Calu3 (cell line): ENCODE results near the gene IGF2BP2. TPM values are rescaled to one million over a fixed set of nuclear protein-coding genes. Genes with fewer than 3 reads are reported as not detected.

Experiments used
- BruUV-seq: library from RNA; stranded (reverse); fragments of 400-500 nt; replicated peaks from 2 replicates; lab custom pipeline; 2021; lab: Mats Ljungman, UMichigan
- CTCF ChIA-PET: fragments of 300-600 bp; sonication (Branson Sonifier 250); formaldehyde crosslinking; loops from one replicate; lab custom pipeline; 2022; ENCODE audit warnings: antibody characterized with exemption; lab: Charles Lee
- DNase-seq: peaks from one replicate; pipeline ENCODE4 v3.0.0; 2022
- H3K27ac Mint-ChIP-seq: one replicate; pipeline ENCODE4 v1.8.0; 2022; ENCODE audit warnings: mixed read lengths; ENCODE audit not compliant: unreplicated experiment
- H3K27me3 Mint-ChIP-seq: one replicate; pipeline ENCODE4 v1.8.0; 2022; ENCODE audit warnings: mixed read lengths; ENCODE audit not compliant: unreplicated experiment
- H3K36me3 Mint-ChIP-seq: one replicate; pipeline ENCODE4 v1.8.0; 2022; ENCODE audit warnings: mild to moderate bottlenecking, moderate library complexity, mixed read lengths; ENCODE audit not compliant: insufficient read depth, unreplicated experiment
- H3K4me1 Mint-ChIP-seq: one replicate; pipeline ENCODE4 v1.8.0; 2022; ENCODE audit warnings: mild to moderate bottlenecking, low read depth, mixed read lengths; ENCODE audit not compliant: unreplicated experiment
- H3K4me3 Mint-ChIP-seq: one replicate; pipeline ENCODE4 v1.8.0; 2022; ENCODE audit warnings: mild to moderate bottlenecking, low read depth, moderate library complexity, mixed read lengths; ENCODE audit not compliant: unreplicated experiment
- H3K9me3 Mint-ChIP-seq: one replicate; pipeline ENCODE4 v1.8.0; 2022; ENCODE audit warnings: low read depth, mixed read lengths; ENCODE audit not compliant: unreplicated experiment
- CTCF ChIP-seq: fragments of 200-600 bp; IDR thresholded peaks from one replicate; pipeline ENCODE4 v1.8.0; 2022; ENCODE audit warnings: antibody characterized with exemption; ENCODE audit not compliant: unreplicated experiment
- intact Hi-C: fragments of 100-400 bp; cut with micrococcal nuclease; formaldehyde crosslinking; loops from one replicate; pipeline ENCODE4 v1.10.0; 2022; ENCODE audit not compliant: unreplicated experiment
- total RNA-seq: library from RNA; stranded (reverse); gene quantifications from 2 replicates; pipeline ENCODE4 v1.2.3, GENCODE V29; 2022

IGF2BP2 gene
- total RNA-seq, 1 experiment from 2014 or later = 156 TPM

DNA sequence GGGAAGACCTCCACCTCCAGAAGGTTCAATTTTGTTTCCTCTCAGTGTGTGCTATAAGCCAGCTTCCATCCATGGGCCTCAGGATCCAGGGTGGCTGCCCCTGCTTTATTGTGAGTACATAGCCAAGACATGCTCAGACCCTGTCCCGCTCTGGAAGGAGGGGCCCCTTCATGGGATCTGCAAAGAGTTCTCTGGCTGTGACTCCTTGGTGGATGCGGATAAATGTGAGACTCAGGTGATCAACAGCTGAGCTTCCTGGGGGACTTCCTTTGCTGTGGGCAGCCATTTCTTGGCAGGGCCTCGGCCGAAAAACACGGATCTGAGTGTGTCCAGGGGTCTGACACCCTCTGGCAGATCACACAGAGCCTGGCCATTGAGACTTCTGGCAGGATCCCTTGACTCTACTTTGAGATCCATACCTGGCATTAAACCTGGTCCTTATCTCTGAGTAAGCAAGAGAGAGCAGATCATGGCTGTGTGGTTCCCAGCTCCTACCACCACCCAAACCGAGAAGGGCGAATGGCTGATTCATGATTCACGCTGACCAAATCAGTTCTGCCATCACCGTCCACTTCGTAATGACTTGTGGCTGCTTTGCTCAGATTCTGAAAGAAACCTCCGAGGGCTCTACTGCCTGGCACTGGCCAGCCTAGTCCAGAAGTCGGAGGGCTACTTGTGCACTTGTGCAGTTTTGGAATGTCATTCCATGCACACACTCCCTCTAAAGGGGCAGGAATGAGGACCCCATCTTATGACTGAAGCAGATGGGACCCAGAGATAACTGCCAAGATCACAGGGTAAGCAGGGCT is 170.7 kb downstream of the IGF2BP2 start:
- Mint-ChIP-seq H3K27me3 (no peaks in the 10 kb centered on the region), H3K27ac (no peak overlapping the region), H3K4me1 (peaks cover 12% of the 10 kb centered on the region), H3K4me3 (no peak overlapping the region), H3K36me3 (peaks cover 92% of the 10 kb centered on the region), H3K9me3 (no peaks in the 10 kb centered on the region)
- TF ChIP-seq CTCF = no peak
- no peak for DNase-seq
- no TSS peak for BruUV-seq
- intact Hi-C loops = no loop called here
- CTCF ChIA-PET = no interaction called here

GRCh38 chr3:185651971-185652370 is 172.9 kb downstream of the IGF2BP2 start:
- no peaks in the 10 kb centered on the region for H3K4me1 Mint-ChIP-seq
- CTCF ChIA-PET = interaction anchor here (0.6 kb wide), 1 partner anchor 179 kb away, joined by 3 read pairs; no protein-coding TSS in a partner anchor
- H3K27ac Mint-ChIP-seq = peak overlapping the region; percentile 25
- H3K27me3 Mint-ChIP-seq = no peaks in the 10 kb centered on the region
- no peak overlapping the region for H3K4me3 Mint-ChIP-seq
- no peak for TF ChIP-seq CTCF
- DNase-seq = no peak
- intact Hi-C loops = no loop called here
- no peaks in the 10 kb centered on the region for H3K9me3 Mint-ChIP-seq
- BruUV-seq = no TSS peak
- peaks cover 93% of the 10 kb centered on the region for H3K36me3 Mint-ChIP-seq

- no peaks in the 10 kb centered on the region for H3K27me3 Mint-ChIP-seq
- no peaks in the 10 kb centered on the region for H3K9me3 Mint-ChIP-seq
- H3K4me3 Mint-ChIP-seq = no peak overlapping the region
- no peak for DNase-seq
- intact Hi-C loops = no loop called here
- TF ChIP-seq CTCF = no peak
- BruUV-seq = no TSS peak
- CTCF ChIA-PET = interaction anchor here (0.6 to 2.4 kb wide), 2 partner anchors 11 to 158 kb away, joined by 3 to 5 read pairs; no protein-coding TSS in a partner anchor
- no peaks in the 10 kb centered on the region for H3K4me1 Mint-ChIP-seq
- H3K36me3 Mint-ChIP-seq = peaks cover 95% of the 10 kb centered on the region
- no peak overlapping the region for H3K27ac Mint-ChIP-seq
These were observed 175.4 kb downstream of the IGF2BP2 start for GRCh38 chr3:185649414-185649813.

GRCh38 chr3:185648396-185648795 is 176.4 kb downstream of the IGF2BP2 start:
- Mint-ChIP-seq H3K27ac (no peak overlapping the region), H3K27me3 (no peaks in the 10 kb centered on the region), H3K36me3 (peaks cover 90% of the 10 kb centered on the region), H3K9me3 (no peaks in the 10 kb centered on the region), H3K4me1 (no peaks in the 10 kb centered on the region), H3K4me3 (no peak overlapping the region)
- BruUV-seq = no TSS peak
- CTCF ChIA-PET = interaction anchor here (0.6 to 1.2 kb wide), 2 partner anchors 12 to 14 kb away, joined by 5 to 14 read pairs; no protein-coding TSS in a partner anchor
- no peak for DNase-seq
- intact Hi-C loops = no loop called here
- no peak for TF ChIP-seq CTCF
